Measurements from ENCODE around the gene TGIF2. TPM values are rescaled to one million over a fixed set of nuclear protein-coding genes. Genes with fewer than 3 reads are reported as not detected.

Gene TGIF2
- total RNA-seq, 1 experiment from 2014 or later: 71.1 TPM

DNA sequence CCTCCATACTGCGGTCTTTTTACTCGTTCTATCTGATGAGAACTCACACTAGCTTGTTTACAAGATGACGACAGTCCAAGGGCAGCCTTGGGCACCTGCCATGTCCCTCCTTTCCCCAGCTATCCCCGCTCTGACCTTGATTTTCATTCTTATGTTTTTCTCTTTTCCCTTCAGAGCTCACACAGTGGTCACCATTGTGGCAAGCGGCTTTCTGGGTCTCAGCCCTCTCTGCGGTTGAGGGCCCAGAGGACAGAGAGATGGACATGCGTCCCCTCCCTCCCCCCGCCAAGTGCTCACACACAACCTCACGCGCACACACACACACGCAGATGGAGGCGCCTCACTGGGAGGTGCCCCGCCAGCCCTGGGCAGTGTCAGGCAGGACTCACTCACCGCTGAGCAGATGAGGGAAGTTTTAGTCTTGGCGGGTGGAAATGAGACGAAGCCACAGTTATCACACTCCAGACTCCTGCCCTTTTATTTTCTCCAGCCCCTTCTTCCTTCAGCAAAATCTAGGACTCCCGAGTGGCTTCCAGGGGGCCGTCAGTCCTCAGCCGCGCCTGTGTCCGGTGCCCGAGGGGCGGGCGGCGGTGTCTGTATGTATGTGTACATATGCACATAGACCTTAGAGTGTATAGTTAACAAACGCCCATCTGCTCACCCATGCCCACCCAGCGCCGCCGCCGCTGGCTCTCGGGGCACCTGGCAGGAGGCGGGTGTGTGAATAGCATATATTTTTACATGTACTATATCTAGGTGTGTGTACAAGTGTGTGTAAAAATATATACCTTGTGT lies 45.9 kb upstream of the TGIF2 start:
- no peaks in the 10 kb centered on the region for H3K27me3 Mint-ChIP-seq (ENCODE audit: low read depth)
- H3K27ac Mint-ChIP-seq: peak overlapping the region; percentile 86
- DNase-seq (ENCODE audit: low spot score) (no peak), ATAC-seq (no peak)
- no peaks in the 10 kb centered on the region for H3K4me1 Mint-ChIP-seq
- peaks cover 21% of the 10 kb centered on the region for H3K36me3 Mint-ChIP-seq
- no peaks in the 10 kb centered on the region for H3K9me3 Mint-ChIP-seq
- CTCF ChIA-PET: interaction anchor here (1.3 kb wide), 1 partner anchor 77 kb away, joined by 5 read pairs; no protein-coding TSS in a partner anchor
- POLR2A ChIA-PET: no interaction called here
- TF ChIP-seq SMAD3 (CRISPR knock-in tag; IDR thresholded peaks at IDR 0.05; ENCODE audit: borderline replicate concordance): no peak
- no peak for TF ChIP-seq FOXP1 (CRISPR knock-in tag; IDR thresholded peaks at IDR 0.05; ENCODE audit: borderline replicate concordance)
- TF ChIP-seq, protein P1, sequence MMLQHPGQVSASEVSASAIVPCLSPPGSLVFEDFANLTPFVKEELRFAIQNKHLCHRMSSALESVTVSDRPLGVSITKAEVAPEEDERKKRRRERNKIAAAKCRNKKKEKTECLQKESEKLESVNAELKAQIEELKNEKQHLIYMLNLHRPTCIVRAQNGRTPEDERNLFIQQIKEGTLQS (CRISPR knock-in tag; conservative IDR thresholded peaks at IDR 0.05): no peak
- no peak for TF ChIP-seq NR2C2 (CRISPR knock-in tag; IDR thresholded peaks at IDR 0.05)
- TF ChIP-seq, protein P2, sequence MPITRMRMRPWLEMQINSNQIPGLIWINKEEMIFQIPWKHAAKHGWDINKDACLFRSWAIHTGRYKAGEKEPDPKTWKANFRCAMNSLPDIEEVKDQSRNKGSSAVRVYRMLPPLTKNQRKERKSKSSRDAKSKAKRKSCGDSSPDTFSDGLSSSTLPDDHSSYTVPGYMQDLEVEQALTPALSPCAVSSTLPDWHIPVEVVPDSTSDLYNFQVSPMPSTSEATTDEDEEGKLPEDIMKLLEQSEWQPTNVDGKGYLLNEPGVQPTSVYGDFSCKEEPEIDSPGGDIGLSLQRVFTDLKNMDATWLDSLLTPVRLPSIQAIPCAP (CRISPR knock-in tag; IDR thresholded peaks at IDR 0.05): no peak
- TF ChIP-seq, protein P3, sequence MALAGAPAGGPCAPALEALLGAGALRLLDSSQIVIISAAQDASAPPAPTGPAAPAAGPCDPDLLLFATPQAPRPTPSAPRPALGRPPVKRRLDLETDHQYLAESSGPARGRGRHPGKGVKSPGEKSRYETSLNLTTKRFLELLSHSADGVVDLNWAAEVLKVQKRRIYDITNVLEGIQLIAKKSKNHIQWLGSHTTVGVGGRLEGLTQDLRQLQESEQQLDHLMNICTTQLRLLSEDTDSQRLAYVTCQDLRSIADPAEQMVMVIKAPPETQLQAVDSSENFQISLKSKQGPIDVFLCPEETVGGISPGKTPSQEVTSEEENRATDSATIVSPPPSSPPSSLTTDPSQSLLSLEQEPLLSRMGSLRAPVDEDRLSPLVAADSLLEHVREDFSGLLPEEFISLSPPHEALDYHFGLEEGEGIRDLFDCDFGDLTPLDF (CRISPR knock-in tag; IDR thresholded peaks at IDR 0.05): no peak
- no peak for TF ChIP-seq ZNF232 (CRISPR knock-in tag; IDR thresholded peaks at IDR 0.05)
- H3K4me3 Mint-ChIP-seq: no peak overlapping the region

DNA sequence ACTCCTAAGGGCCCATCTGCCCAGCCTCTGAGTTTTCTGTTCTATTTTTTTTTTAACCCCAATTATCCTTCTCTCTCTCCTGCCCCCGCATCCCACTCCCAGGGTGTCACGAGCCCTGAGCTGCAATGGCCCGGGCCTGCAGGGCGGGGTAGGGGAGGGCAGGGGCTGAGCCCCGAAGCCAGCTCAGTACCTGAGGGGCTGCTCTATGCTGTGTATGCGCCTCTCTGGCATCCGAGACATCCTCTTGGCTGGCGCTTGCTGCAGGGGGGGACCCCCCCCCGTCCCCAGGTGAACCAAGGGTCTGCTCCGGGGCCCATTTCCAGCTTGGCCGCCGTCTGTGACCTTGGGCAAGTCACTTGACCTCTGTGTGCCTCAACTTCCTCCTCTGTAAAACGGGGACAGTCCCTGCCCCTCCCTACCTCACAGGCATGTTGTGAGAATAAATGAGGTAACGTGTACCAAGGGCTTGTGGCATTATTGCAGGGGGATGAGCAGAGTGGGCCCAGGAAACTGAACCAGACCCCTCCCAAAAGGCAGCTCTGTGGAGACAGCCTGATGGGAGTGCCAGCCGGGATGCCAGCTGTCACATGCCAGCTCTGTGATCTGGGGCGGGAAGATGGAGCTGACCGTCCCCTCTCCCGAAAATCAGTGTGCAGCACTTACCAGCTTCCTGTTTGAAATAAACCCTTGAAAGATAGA lies 45.1 kb upstream of the TGIF2 start:
- Mint-ChIP-seq H3K27me3 (ENCODE audit: low read depth) (no peaks in the 10 kb centered on the region), H3K36me3 (peaks cover 21% of the 10 kb centered on the region), H3K4me3 (no peak overlapping the region), H3K27ac (no peak overlapping the region), H3K4me1 (no peaks in the 10 kb centered on the region), H3K9me3 (no peaks in the 10 kb centered on the region)
- ChIA-PET POLR2A (no interaction called here), CTCF (interaction anchor here (0.6 kb wide), 1 partner anchor 369 kb away, joined by 3 read pairs; no protein-coding TSS in a partner anchor)
- ATAC-seq (no peak), DNase-seq (ENCODE audit: low spot score) (no peak)
- TF ChIP-seq, protein P4, sequence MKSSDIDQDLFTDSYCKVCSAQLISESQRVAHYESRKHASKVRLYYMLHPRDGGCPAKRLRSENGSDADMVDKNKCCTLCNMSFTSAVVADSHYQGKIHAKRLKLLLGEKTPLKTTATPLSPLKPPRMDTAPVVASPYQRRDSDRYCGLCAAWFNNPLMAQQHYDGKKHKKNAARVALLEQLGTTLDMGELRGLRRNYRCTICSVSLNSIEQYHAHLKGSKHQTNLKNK (CRISPR knock-in tag; IDR thresholded peaks at IDR 0.05): no peak
- peak; percentile 80; the same call in 1 of the 2 replicates for TF ChIP-seq ESRRA (CRISPR knock-in tag; IDR thresholded peaks at IDR 0.05; ENCODE audit: borderline replicate concordance)
- TF ChIP-seq, protein P5, sequence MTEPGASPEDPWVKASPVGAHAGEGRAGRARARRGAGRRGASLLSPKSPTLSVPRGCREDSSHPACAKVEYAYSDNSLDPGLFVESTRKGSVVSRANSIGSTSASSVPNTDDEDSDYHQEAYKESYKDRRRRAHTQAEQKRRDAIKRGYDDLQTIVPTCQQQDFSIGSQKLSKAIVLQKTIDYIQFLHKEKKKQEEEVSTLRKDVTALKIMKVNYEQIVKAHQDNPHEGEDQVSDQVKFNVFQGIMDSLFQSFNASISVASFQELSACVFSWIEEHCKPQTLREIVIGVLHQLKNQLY (CRISPR knock-in tag; IDR thresholded peaks at IDR 0.05): no peak
- TF ChIP-seq FOXJ3 (CRISPR knock-in tag; IDR thresholded peaks at IDR 0.05; ENCODE audit: borderline replicate concordance): no peak
- no peak for TF ChIP-seq SMAD4 (CRISPR knock-in tag; IDR thresholded peaks at IDR 0.05)
- no peak for TF ChIP-seq SMAD3 (CRISPR knock-in tag; IDR thresholded peaks at IDR 0.05; ENCODE audit: borderline replicate concordance)
- TF ChIP-seq MYBL2 (CRISPR knock-in tag; IDR thresholded peaks at IDR 0.05): no peak
- no peak for TF ChIP-seq OVOL2 (CRISPR knock-in tag; IDR thresholded peaks at IDR 0.05; ENCODE audit: borderline replicate concordance)

DNA sequence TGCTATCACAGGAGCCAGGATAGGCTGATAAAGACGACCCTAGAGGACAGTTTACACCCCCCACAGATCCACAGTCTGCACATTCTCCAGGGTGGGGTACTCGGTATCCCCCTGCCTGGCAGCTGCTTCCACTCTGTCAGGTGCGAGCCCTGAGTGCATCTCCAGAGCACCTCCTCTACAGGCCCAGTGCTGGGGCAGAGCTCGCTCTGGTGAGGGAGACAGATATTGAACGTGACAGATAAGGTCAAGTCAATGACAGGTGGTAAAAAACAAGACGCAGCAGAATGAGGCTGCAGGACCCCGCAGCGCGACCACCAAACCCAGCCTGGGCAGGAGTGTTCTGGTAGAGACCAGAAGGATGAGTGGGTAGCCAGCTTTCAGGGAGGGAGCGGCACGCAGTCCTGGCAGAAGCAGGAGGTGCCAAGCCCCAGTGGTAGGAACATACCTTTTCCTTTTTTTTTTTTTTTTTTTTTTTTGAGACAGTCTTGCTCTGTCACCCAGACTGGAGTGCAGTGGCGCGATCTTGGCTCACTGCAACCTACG lies 44.5 kb upstream of the TGIF2 start:
- Mint-ChIP-seq H3K4me3 (no peak overlapping the region), H3K27me3 (ENCODE audit: low read depth) (no peaks in the 10 kb centered on the region), H3K9me3 (no peaks in the 10 kb centered on the region), H3K27ac (no peak overlapping the region), H3K36me3 (peaks cover 19% of the 10 kb centered on the region), H3K4me1 (no peaks in the 10 kb centered on the region)
- TF ChIP-seq, protein P6, sequence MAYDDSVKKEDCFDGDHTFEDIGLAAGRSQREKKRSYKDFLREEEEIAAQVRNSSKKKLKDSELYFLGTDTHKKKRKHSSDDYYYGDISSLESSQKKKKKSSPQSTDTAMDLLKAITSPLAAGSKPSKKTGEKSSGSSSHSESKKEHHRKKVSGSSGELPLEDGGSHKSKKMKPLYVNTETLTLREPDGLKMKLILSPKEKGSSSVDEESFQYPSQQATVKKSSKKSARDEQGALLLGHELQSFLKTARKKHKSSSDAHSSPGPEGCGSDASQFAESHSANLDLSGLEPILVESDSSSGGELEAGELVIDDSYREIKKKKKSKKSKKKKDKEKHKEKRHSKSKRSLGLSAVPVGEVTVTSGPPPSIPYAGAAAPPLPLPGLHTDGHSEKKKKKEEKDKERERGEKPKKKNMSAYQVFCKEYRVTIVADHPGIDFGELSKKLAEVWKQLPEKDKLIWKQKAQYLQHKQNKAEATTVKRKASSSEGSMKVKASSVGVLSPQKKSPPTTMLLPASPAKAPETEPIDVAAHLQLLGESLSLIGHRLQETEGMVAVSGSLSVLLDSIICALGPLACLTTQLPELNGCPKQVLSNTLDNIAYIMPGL (CRISPR knock-in tag; IDR thresholded peaks at IDR 0.05): no peak
- TF ChIP-seq, protein P2 (CRISPR knock-in tag; IDR thresholded peaks at IDR 0.05): no peak
- TF ChIP-seq, protein P3 (CRISPR knock-in tag; IDR thresholded peaks at IDR 0.05): no peak
- ChIA-PET CTCF (interaction anchor here (0.6 kb wide), 1 partner anchor 370 kb away, joined by 3 read pairs; no protein-coding TSS in a partner anchor), POLR2A (no interaction called here)
- ATAC-seq: no peak
- DNase-seq (ENCODE audit: low spot score): no peak
